Endodermal cell (in vitro differentiated cells): Measurements from ENCODE around the gene SORCS2. TPM values are rescaled to one million over a fixed set of nuclear protein-coding genes. Genes with fewer than 3 reads are reported as not detected.

Source experiments
- DNase-seq: peaks from one replicate; pipeline ENCODE4 v3.0.0-alpha.2; 2017
- H3K27ac ChIP-seq: 2 replicates; pipeline ENCODE4 v1.5.1; 2013; ENCODE audit warnings: mild to moderate bottlenecking, low read depth, low read length, moderate library complexity
- H3K27me3 ChIP-seq: 2 replicates; pipeline ENCODE4 v1.6.1; 2013; ENCODE audit warnings: mild to moderate bottlenecking, low read length, moderate library complexity; ENCODE audit not compliant: insufficient read depth, control insufficient read depth, poor library complexity, severe bottlenecking
- H3K36me3 ChIP-seq: 2 replicates; pipeline ENCODE4 v1.7.0; 2013; ENCODE audit warnings: mild to moderate bottlenecking, low read length, moderate library complexity; ENCODE audit not compliant: control insufficient read depth, insufficient read depth
- H3K4me1 ChIP-seq: one replicate; pipeline ENCODE4 v1.7.0; 2013; ENCODE audit warnings: low read length; ENCODE audit not compliant: control insufficient read depth, insufficient read depth
- H3K4me3 ChIP-seq: 2 replicates; pipeline ENCODE4 v1.5.1; 2013; ENCODE audit warnings: mild to moderate bottlenecking, low read length, moderate library complexity
- H3K9ac ChIP-seq: 2 replicates; pipeline ENCODE4 v1.6.1; 2013; ENCODE audit warnings: mild to moderate bottlenecking, low read length, moderate library complexity; ENCODE audit not compliant: poor library complexity, severe bottlenecking; ENCODE audit errors: extremely low read depth
- H3K9me3 ChIP-seq: 2 replicates; pipeline ENCODE4 v1.6.1; 2013; ENCODE audit warnings: mild to moderate bottlenecking, low read length, moderate library complexity; ENCODE audit not compliant: control insufficient read depth
- H3K27ac Mint-ChIP-seq: 2 replicates; pipeline ENCODE4 v1.8.0; 2020; ENCODE audit warnings: mixed read lengths
- H3K27me3 Mint-ChIP-seq: 2 replicates; pipeline ENCODE4 v1.8.0; 2021; ENCODE audit warnings: mild to moderate bottlenecking, mixed read lengths; ENCODE audit not compliant: insufficient read depth
- H3K36me3 Mint-ChIP-seq: 2 replicates; pipeline ENCODE4 v1.8.0; 2020; ENCODE audit warnings: low read depth, mixed read lengths
- H3K4me1 Mint-ChIP-seq: 2 replicates; pipeline ENCODE4 v1.8.0; 2020; ENCODE audit warnings: mixed read lengths
- H3K4me3 Mint-ChIP-seq: 2 replicates; pipeline ENCODE4 v1.8.0; 2020; ENCODE audit warnings: mild to moderate bottlenecking, moderate library complexity, mixed read lengths
- H3K9me3 Mint-ChIP-seq: 2 replicates; pipeline ENCODE4 v1.8.0; 2020; ENCODE audit warnings: mild to moderate bottlenecking, mixed read lengths
- whole genome bisulfite sequencing, 2 experiments: methylation state at CpG; one replicate each; pipeline versions ENCODE4 v1.1.5 to v1.1.7; 2013; ENCODE audit warnings: missing lambda C conversion rate in 2 of 2, mixed read lengths in 1 of 2; ENCODE audit not compliant: insufficient coverage in 1 of 2, insufficient read length in 1 of 2; 5-methylcytosine and 5-hydroxymethylcytosine counted together
- total RNA-seq, 2 donors: library from RNA; stranded (reverse); fragmentation: NEBNext Ultra II Directional in 1 of 2; extraction: Animal tissue kit (Norgen Biotek cat#: 25700) in 1 of 2; gene quantifications; 2 replicates in 1 of 2; 3 replicates in 1 of 2; pipeline ENCODE4 v1.2.1, GENCODE V29; 2021
- TF ChIP-seq, protein P1 (sequence below): fragments of 200-600 bp; sonication (generic); conservative IDR thresholded peaks from 2 replicates; pipeline ENCODE4 v1.5.0; 2021; ENCODE audit warnings: antibody characterized with exemption, mild to moderate bottlenecking

SORCS2 gene
- total RNA-seq, 2 donors from 2014 or later = 1.4 to 1.9 TPM

DNA sequence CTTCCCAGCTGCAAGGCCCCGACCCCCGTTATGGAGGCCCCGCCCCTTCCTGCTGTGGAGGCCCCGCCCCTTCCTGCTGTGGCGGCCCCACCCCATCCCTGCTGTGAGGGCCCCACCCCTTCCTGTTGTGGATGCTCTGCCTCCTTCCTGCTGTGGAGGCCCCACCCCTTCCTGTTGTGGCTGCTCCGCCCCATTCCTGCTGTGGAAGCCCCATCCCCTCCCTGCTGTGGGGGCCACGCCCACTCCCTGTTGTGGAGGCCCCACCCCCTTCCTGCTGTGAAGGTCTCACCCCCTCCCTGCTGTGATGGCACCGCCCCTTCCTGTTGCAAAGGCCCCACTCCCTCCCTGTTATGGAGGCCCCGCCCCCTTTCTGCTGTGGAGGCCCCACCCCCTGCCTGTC, 347.3 kb downstream of the SORCS2 start:
- no peak overlapping the region for H3K27ac Mint-ChIP-seq
- Histone ChIP-seq H3K27ac (no peak overlapping the region), H3K27me3 (no peaks in the 10 kb centered on the region), H3K9ac (no peak overlapping the region), H3K4me1 (no peaks in the 10 kb centered on the region), H3K36me3 (no peaks in the 10 kb centered on the region), H3K9me3 (no peaks in the 10 kb centered on the region), H3K4me3 (no peak overlapping the region)
- no peak overlapping the region for H3K4me3 Mint-ChIP-seq
- 72% methylated on average over 9 of the region's 9 CpGs; no CpG with 5 or more reads in 1 of the 2 experiments for WGBS, 2 experiments
- peak; percentile 90 for DNase-seq
- no peaks in the 10 kb centered on the region for H3K36me3 Mint-ChIP-seq
- no peaks in the 10 kb centered on the region for H3K9me3 Mint-ChIP-seq
- H3K4me1 Mint-ChIP-seq = no peaks in the 10 kb centered on the region
- peaks cover 5% of the 10 kb centered on the region for H3K27me3 Mint-ChIP-seq
- TF ChIP-seq, protein P1, sequence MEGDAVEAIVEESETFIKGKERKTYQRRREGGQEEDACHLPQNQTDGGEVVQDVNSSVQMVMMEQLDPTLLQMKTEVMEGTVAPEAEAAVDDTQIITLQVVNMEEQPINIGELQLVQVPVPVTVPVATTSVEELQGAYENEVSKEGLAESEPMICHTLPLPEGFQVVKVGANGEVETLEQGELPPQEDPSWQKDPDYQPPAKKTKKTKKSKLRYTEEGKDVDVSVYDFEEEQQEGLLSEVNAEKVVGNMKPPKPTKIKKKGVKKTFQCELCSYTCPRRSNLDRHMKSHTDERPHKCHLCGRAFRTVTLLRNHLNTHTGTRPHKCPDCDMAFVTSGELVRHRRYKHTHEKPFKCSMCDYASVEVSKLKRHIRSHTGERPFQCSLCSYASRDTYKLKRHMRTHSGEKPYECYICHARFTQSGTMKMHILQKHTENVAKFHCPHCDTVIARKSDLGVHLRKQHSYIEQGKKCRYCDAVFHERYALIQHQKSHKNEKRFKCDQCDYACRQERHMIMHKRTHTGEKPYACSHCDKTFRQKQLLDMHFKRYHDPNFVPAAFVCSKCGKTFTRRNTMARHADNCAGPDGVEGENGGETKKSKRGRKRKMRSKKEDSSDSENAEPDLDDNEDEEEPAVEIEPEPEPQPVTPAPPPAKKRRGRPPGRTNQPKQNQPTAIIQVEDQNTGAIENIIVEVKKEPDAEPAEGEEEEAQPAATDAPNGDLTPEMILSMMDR = no peak

GRCh38 chr4:7540206-7540605, 347.9 kb downstream of the SORCS2 start:
- Histone ChIP-seq H3K9ac (no peak overlapping the region), H3K27ac (no peak overlapping the region), H3K9me3 (no peaks in the 10 kb centered on the region), H3K36me3 (no peaks in the 10 kb centered on the region), H3K4me3 (no peak overlapping the region), H3K4me1 (no peaks in the 10 kb centered on the region), H3K27me3 (no peaks in the 10 kb centered on the region)
- no peak overlapping the region for H3K27ac Mint-ChIP-seq
- TF ChIP-seq, protein P1 = no peak
- no peaks in the 10 kb centered on the region for H3K9me3 Mint-ChIP-seq
- WGBS, 2 experiments = 88 to 89% methylated on average over 6 to 12 of the region's 12 CpGs
- peaks cover 5% of the 10 kb centered on the region for H3K27me3 Mint-ChIP-seq
- no peaks in the 10 kb centered on the region for H3K4me1 Mint-ChIP-seq
- H3K4me3 Mint-ChIP-seq = no peak overlapping the region
- no peaks in the 10 kb centered on the region for H3K36me3 Mint-ChIP-seq
- DNase-seq = no peak

- no peaks in the 10 kb centered on the region for H3K36me3 ChIP-seq
- H3K4me1 ChIP-seq = no peaks in the 10 kb centered on the region
- Mint-ChIP-seq H3K27me3 (peaks cover 5% of the 10 kb centered on the region), H3K27ac (no peak overlapping the region), H3K4me3 (no peak overlapping the region), H3K36me3 (no peaks in the 10 kb centered on the region), H3K4me1 (no peaks in the 10 kb centered on the region), H3K9me3 (no peaks in the 10 kb centered on the region)
- no peak overlapping the region for H3K27ac ChIP-seq
- no peak overlapping the region for H3K9ac ChIP-seq
- no peaks in the 10 kb centered on the region for H3K27me3 ChIP-seq
- WGBS, 2 experiments = 88 to 92% methylated on average over 5 to 17 of the region's 17 CpGs
- H3K9me3 ChIP-seq = no peaks in the 10 kb centered on the region
- no peak for DNase-seq
- H3K4me3 ChIP-seq = no peak overlapping the region
- TF ChIP-seq, protein P1 = no peak
These were observed 348.5 kb downstream of the SORCS2 start for GRCh38 chr4:7540654-7541413.
